Stomach (tissue), 4 donors: ENCODE data around the gene ADCK2.

Source experiments
- POLR2A ChIP-seq, 4 donors: fragments of 450-650 bp; IDR thresholded peaks; one replicate each; pipeline ENCODE4 v1.6.1; 2016; ENCODE audit warnings: antibody characterized with exemption in 4 of 4, control low read depth in 2 of 4, mild to moderate bottlenecking in 1 of 4, moderate library complexity in 1 of 4
- TF ChIP-seq, protein P1 (sequence below), 7 experiments: fragments of 450-650 bp in 4 of 7; fragments of 200-600 bp in 3 of 7; sonication (generic) in 3 of 7; IDR thresholded peaks; one replicate each; pipeline ENCODE4 v1.5.1; 2016 to 2019; ENCODE audit warnings: antibody characterized with exemption in 7 of 7, control low read depth in 2 of 7, mild to moderate bottlenecking in 1 of 7

DNA sequence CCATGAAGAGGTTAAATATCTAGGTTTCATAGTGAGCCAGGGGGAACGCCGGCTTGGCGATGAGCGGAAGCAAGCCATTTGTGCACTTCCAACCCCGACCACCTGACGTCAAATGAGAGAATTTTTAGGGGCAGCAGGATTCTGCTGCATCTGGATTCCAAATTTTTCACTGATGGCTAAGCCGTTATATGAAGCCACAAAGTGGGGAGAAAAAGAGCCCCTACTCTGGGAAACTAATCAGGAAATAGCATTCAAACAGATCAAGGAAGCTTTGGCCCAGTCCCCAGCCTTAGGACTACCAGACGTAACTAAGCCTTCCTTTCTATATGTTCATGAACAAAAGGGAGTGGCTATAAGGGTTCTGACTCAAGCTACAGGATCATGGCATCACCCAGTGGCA is 12.9 kb upstream of the ADCK2 start:
- TF ChIP-seq, protein P1, sequence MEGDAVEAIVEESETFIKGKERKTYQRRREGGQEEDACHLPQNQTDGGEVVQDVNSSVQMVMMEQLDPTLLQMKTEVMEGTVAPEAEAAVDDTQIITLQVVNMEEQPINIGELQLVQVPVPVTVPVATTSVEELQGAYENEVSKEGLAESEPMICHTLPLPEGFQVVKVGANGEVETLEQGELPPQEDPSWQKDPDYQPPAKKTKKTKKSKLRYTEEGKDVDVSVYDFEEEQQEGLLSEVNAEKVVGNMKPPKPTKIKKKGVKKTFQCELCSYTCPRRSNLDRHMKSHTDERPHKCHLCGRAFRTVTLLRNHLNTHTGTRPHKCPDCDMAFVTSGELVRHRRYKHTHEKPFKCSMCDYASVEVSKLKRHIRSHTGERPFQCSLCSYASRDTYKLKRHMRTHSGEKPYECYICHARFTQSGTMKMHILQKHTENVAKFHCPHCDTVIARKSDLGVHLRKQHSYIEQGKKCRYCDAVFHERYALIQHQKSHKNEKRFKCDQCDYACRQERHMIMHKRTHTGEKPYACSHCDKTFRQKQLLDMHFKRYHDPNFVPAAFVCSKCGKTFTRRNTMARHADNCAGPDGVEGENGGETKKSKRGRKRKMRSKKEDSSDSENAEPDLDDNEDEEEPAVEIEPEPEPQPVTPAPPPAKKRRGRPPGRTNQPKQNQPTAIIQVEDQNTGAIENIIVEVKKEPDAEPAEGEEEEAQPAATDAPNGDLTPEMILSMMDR (IDR thresholded peaks at IDR 0.05): no peak
- TF ChIP-seq POLR2A (IDR thresholded peaks at IDR 0.05): no peak
